ENCODE measurements around the gene PLEKHG7. TPM values are rescaled to one million over a fixed set of nuclear protein-coding genes. Genes with fewer than 3 reads are reported as not detected.

PLEKHG7 gene
- total RNA-seq, 1 experiment from 2014 or later, result not detected

DNA sequence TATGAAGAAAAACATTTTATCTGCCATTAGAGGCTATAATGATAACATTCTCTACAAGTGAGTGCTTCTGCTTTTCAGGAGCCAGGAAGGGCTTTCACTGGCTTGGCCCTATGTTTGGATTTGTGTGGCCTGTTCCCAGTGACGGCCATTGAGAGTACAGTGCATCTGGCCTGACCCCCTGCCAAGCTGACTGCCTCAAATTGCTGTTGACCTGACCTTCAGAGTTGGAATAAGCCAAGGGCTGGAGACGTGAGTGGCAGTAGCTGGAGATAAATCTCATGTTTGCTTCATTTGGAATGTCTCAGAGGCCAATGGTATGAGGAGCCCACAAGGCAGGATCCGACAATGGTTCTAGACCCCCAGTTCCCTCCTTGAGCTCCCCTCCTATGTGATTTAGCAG lies 28.3 kb upstream of the PLEKHG7 start:
- TF ChIP-seq ZNF274 (IDR thresholded peaks at IDR 0.05; ENCODE audit: low read depth, low read length) (no peak), ELF1 (IDR thresholded peaks at IDR 0.05; ENCODE audit: borderline replicate concordance, low read depth) (no peak)
- TF ChIP-seq, protein P1, sequence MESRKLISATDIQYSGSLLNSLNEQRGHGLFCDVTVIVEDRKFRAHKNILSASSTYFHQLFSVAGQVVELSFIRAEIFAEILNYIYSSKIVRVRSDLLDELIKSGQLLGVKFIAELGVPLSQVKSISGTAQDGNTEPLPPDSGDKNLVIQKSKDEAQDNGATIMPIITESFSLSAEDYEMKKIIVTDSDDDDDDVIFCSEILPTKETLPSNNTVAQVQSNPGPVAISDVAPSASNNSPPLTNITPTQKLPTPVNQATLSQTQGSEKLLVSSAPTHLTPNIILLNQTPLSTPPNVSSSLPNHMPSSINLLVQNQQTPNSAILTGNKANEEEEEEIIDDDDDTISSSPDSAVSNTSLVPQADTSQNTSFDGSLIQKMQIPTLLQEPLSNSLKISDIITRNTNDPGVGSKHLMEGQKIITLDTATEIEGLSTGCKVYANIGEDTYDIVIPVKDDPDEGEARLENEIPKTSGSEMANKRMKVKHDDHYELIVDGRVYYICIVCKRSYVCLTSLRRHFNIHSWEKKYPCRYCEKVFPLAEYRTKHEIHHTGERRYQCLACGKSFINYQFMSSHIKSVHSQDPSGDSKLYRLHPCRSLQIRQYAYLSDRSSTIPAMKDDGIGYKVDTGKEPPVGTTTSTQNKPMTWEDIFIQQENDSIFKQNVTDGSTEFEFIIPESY (IDR thresholded peaks at IDR 0.05; ENCODE audit: extremely low read depth, insufficient replicate concordance, low read length), result no peak
- no peaks in the 10 kb centered on the region for H3K4me1 ChIP-seq (ENCODE audit: control insufficient read depth in 1 of 2, insufficient read depth in 2 of 2, low read length in 2 of 2)
- ATAC-seq, result no peak

DNA sequence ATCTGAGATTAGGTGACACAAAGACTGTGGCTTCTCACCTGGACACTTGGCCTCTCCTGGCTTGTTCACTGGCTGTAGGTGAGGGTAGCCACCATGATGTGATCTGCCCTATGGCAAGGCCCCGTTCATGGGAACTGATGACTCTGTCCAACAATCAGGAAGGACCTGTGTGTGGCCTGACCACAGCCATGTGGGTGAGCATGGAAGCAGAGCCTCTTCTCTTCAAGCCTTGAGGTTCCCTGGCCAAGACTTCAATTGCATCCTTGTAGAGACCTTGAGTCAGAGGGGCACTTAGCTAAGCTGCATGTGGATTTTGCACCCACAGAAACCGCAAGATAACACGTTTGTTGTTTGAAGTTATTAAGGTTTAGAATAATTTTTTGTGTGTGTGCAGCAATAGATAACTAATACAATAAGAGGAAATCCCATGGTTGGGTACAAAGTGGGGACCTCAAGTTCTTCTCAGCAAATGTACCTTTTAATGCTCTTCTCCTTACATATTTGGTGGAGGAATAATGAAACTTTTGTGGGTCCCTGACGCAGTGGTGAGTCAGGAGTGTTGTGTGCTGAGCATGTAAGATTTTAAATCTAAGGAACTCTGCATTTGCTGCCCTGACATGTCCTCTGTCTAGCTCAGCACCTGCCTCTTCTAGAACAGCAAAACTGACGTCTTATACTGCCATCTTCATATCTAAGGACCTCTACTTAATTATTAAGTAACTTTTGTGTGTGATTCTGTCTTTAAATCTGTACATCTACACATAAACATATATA lies 27.5 kb upstream of the PLEKHG7 start:
- Histone ChIP-seq H3K27me3 (ENCODE audit: insufficient read depth, low read length) (no peaks in the 10 kb centered on the region), H3K4me2 (ENCODE audit: low read length) (no peak overlapping the region), H3K4me3 (replicated peaks in 1 of 2; ENCODE audit: low read depth in 1 of 2, low read length in 2 of 2) (no peak overlapping the region), H3K79me2 (ENCODE audit: insufficient read depth, low read length) (no peaks in the 10 kb centered on the region), H3K27ac (ENCODE audit: low read depth, low read length) (no peak overlapping the region), H2AFZ (ENCODE audit: low read depth, low read length, poor library complexity, severe bottlenecking) (no peak overlapping the region), H4K20me1 (ENCODE audit: insufficient read depth) (no peaks in the 10 kb centered on the region), H3K9ac (ENCODE audit: low read length) (no peak overlapping the region), H3K9me3 (ENCODE audit: control insufficient read depth in 1 of 2, insufficient read depth in 1 of 2, low read depth in 1 of 2, low read length in 2 of 2) (no peaks in the 10 kb centered on the region), H3K4me1 (ENCODE audit: control insufficient read depth in 1 of 2, insufficient read depth in 2 of 2, low read length in 2 of 2) (no peaks in the 10 kb centered on the region), H3K9me2 (ENCODE audit: insufficient read depth) (no peaks in the 10 kb centered on the region), H3K36me3 (ENCODE audit: control insufficient read depth in 1 of 2, insufficient read depth in 2 of 2, low read length in 2 of 2) (no peaks in the 10 kb centered on the region)
- ATAC-seq, result no peak
- ChIA-PET POLR2A (no interaction called here), RAD21 (ENCODE audit: low non-redundant PET in 1 of 2, low total read pairs in 2 of 2, uncharacterized antibody in 2 of 2, unreplicated experiment in 2 of 2) (no interaction called here), CTCF (no interaction called here)
- BruUV-seq (replicated peaks), result no TSS peak
- intact Hi-C loops (cut with micrococcal nuclease), result no loop called here
- no peak for DNase-seq (ENCODE audit: low read depth, low spot score)
- TF ChIP-seq CBX3 (IDR thresholded peaks at IDR 0.05; ENCODE audit: low read depth), result no peak
- TF ChIP-seq EGR1 (IDR thresholded peaks at IDR 0.05; ENCODE audit: low read depth), result no peak
- TF ChIP-seq ZNF274 (IDR thresholded peaks at IDR 0.05; ENCODE audit: low read depth, low read length), result no peak
- TF ChIP-seq, protein P1 (IDR thresholded peaks at IDR 0.05; ENCODE audit: extremely low read depth, insufficient replicate concordance, low read length), result no peak
- TF ChIP-seq, protein P2, sequence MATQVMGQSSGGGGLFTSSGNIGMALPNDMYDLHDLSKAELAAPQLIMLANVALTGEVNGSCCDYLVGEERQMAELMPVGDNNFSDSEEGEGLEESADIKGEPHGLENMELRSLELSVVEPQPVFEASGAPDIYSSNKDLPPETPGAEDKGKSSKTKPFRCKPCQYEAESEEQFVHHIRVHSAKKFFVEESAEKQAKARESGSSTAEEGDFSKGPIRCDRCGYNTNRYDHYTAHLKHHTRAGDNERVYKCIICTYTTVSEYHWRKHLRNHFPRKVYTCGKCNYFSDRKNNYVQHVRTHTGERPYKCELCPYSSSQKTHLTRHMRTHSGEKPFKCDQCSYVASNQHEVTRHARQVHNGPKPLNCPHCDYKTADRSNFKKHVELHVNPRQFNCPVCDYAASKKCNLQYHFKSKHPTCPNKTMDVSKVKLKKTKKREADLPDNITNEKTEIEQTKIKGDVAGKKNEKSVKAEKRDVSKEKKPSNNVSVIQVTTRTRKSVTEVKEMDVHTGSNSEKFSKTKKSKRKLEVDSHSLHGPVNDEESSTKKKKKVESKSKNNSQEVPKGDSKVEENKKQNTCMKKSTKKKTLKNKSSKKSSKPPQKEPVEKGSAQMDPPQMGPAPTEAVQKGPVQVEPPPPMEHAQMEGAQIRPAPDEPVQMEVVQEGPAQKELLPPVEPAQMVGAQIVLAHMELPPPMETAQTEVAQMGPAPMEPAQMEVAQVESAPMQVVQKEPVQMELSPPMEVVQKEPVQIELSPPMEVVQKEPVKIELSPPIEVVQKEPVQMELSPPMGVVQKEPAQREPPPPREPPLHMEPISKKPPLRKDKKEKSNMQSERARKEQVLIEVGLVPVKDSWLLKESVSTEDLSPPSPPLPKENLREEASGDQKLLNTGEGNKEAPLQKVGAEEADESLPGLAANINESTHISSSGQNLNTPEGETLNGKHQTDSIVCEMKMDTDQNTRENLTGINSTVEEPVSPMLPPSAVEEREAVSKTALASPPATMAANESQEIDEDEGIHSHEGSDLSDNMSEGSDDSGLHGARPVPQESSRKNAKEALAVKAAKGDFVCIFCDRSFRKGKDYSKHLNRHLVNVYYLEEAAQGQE (IDR thresholded peaks at IDR 0.05; ENCODE audit: low read depth), result no peak
- TF ChIP-seq, protein P3, sequence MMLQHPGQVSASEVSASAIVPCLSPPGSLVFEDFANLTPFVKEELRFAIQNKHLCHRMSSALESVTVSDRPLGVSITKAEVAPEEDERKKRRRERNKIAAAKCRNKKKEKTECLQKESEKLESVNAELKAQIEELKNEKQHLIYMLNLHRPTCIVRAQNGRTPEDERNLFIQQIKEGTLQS (IDR thresholded peaks at IDR 0.05), result no peak
- no peak for TF ChIP-seq RAD21 (IDR thresholded peaks at IDR 0.05; ENCODE audit: low read depth)
- TF ChIP-seq SIN3A (IDR thresholded peaks at IDR 0.05; ENCODE audit: low read depth), result no peak
- no peak for TF ChIP-seq EZH2phosphoT487 (IDR thresholded peaks at IDR 0.05; ENCODE audit: borderline replicate concordance)
- no peak for TF ChIP-seq SP1 (IDR thresholded peaks at IDR 0.05; ENCODE audit: low read depth)

More for the DNA sequence above, 28.3 kb upstream of the PLEKHG7 start:
- BruUV-seq (replicated peaks), result no TSS peak
- CTCF ChIA-PET, result no interaction called here
- RAD21 ChIA-PET (ENCODE audit: low non-redundant PET in 1 of 2, low total read pairs in 2 of 2, uncharacterized antibody in 2 of 2, unreplicated experiment in 2 of 2), result no interaction called here
- no peaks in the 10 kb centered on the region for H3K9me2 ChIP-seq (ENCODE audit: insufficient read depth)
- POLR2A ChIA-PET, result no interaction called here
- H3K27ac ChIP-seq (ENCODE audit: low read depth, low read length), result no peak overlapping the region
- no peak overlapping the region for H2AFZ ChIP-seq (ENCODE audit: low read depth, low read length, poor library complexity, severe bottlenecking)
- intact Hi-C loops (cut with micrococcal nuclease), result no loop called here
- no peak overlapping the region for H3K4me2 ChIP-seq (ENCODE audit: low read length)
- H4K20me1 ChIP-seq (ENCODE audit: insufficient read depth), result no peaks in the 10 kb centered on the region
- H3K4me3 ChIP-seq (replicated peaks in 1 of 2; ENCODE audit: low read depth in 1 of 2, low read length in 2 of 2), result no peak overlapping the region
- H3K9ac ChIP-seq (ENCODE audit: low read length), result no peak overlapping the region
- H3K36me3 ChIP-seq (ENCODE audit: control insufficient read depth in 1 of 2, insufficient read depth in 2 of 2, low read length in 2 of 2), result no peaks in the 10 kb centered on the region
- H3K79me2 ChIP-seq (ENCODE audit: insufficient read depth, low read length), result no peaks in the 10 kb centered on the region
- no peaks in the 10 kb centered on the region for H3K27me3 ChIP-seq (ENCODE audit: insufficient read depth, low read length)
- H3K9me3 ChIP-seq (ENCODE audit: control insufficient read depth in 1 of 2, insufficient read depth in 1 of 2, low read depth in 1 of 2, low read length in 2 of 2), result no peaks in the 10 kb centered on the region
- DNase-seq (ENCODE audit: low read depth, low spot score), result no peak

Measured in HCT116 (cell line).